NCI-H526 (cell line): ENCODE results near the gene MAD1L1.

Experiments
- DNase-seq, 2 experiments: peaks; one replicate each; lab custom pipeline; 2025; lab: John Stamatoyannopoulos, UW

Gene MAD1L1

DNA sequence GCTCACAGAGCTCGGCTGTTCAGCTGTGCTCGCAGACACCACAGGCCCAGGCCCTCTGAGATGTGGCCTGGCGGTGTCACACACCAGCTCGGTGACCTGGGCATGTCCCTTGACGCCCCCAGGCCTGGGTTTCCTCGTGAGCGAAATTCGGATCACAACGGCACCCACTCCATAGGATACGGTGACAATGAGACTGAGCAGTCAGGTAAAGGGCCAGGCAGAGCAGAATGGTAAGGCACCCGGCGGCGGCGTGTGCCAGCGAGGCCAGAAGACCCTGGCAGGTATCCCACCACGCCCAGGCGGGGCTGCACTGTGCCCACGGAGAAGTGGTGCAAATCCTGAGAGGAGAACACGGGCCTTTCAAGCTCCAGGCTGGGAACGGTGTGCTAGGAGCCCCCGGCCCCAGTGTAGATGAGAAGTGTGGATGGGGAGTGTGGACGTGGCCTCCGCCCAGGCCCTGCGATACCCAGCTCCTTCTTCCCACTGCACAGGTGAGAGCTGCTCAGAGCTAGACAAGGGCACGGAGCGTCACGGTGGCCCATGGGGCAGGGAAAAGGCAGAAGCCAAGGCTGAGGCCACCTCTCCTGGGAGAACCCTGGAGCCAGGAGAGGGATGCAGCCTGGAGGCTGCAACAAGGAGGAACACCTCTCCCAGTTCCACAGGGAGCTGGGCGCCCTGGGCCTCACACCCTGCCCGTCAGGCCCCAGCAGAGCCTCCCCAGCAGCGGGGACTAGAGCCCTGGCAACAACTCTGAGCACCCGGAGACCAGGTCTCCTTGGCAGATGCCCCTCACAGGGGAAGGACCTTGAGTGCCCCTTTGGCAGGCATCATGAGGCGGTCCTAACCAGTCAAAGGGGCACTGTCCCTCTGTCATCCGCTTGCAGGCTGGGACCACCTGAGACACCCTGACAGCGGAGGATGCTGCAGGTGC is 219.1 kb downstream of the MAD1L1 start:
- no peak for DNase-seq

DNA sequence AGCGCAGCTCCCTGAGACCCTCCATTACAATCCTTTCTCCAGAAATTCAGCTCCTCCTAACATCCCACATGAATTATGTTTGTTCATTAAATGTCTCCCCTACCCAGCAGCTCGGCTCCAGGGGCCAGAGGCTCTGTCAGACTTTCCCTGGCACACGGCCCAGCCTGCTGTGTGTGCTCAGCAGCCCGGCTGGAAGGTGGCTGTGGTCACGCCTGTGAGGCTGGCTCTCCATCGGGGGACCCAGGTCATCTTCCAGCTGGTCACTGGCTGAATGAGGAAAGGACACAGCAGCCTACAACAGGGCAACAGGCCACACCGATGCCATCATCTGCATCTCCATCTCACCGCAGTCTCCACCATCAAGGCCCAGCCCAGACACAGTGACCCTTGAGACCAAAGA is 219.8 kb downstream of the MAD1L1 start:
- DNase-seq, result no peak

DNA sequence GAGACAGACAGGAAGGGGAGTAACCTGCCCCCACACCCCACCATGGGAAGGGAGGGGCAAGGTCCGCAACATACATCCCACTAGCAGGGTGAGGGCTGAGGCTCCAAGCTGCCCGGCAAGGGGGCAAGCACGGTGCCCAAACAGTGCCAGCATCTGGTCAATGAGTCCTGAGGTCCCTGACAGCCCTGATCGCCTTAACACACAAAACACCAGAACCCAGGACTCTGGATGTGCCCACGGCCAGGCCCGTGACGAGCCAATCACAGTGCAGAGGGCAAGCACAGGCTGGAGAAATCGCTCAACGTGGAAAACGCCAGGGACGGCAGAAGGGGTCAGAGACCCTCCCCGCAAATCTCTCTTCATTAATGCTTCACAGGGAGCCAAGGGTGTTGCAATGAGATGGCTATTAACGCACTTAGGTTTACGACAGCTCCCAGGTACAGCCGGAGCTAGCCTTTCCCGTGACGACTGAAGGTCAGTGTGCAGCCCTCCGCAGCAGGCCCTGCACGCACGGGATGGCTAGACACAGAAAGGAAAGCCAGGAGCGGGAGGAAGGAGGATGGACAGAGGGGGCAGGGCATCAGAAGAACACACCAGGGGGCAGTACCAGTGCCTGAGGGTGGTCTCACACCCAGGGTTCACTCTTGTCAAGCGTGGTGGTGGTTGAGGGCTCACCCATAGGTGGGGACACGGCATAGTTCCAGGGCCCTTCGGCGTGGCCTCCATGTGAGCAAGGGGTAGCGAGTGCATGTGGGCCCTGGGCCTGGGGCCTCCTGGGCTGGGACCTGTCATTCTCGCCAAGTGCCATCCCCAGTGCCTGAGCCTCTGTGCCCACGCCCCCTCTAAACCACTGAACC is 220.5 kb downstream of the MAD1L1 start:
- no peak for DNase-seq

DNA sequence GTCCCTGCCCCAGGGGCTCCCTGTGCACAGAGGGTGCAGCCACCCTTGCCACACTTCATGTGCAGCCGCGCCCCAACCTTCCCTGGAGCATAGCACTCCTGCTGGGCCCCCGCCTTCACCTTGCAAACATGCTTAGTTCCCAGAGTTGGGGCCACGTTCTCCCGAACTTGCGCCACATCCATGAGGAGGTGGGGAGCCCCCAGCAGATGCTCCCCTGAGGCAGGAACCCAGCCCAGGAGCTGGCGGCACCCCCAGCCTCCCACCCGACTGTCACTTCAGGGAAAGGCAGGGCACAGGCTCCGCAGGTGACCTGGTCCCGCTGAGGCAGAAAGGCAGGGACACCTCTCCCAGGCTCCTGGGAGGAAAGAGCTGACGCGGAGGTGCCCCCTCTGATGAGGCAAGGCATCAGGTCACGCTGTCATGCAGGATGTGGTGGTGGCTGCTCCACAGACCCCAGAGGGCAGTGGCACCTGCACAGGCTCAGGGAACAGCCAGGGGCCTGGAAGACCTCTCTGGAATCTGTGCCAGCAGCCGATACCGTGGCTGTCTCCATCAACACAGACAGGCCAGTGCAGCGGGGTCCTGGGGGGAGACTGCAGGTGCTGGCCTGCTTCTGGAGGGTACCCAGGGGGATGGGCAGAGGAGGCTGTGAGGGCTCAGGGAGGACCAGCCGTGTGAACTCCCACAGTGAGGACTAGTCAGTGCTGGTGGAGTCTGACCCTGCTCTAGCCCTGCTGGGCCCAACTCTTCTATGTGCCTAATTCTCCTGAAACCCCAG is 221.3 kb downstream of the MAD1L1 start:
- no peak for DNase-seq

DNA sequence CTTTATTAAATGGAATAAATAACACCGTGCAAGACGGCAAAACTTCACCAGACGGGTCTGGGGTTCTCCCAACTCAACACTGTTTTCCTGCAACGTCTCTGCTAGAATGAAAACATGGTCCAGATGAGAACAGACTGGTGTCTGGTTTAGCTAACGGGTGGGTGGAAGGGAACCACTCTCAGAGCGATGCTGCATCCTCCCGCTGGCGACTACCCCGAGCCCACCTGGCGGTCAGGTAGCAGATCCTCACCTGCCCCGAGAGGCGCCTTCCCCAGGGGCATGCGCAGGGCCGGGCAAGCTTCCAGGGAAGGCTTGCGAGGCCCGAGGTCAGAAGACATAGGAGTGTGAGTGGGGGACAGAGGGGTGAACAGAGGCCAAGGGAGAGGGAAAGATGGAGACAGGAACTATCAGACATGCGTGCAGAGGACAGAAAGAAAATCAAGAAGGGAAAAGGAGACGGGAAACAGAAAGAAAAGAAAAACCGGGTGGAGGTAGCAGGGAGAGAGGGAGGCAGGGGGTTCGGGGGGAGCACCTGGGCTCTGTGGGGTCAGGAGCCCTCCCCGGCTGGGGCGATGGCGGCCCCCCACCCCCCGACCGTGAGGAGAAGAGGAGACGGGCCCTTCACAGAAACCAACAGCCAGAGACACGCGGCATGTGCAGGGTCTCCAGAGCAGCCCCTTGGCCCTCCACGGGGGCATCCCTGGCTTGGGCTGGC is 222.0 kb downstream of the MAD1L1 start:
- no peak for DNase-seq

DNA sequence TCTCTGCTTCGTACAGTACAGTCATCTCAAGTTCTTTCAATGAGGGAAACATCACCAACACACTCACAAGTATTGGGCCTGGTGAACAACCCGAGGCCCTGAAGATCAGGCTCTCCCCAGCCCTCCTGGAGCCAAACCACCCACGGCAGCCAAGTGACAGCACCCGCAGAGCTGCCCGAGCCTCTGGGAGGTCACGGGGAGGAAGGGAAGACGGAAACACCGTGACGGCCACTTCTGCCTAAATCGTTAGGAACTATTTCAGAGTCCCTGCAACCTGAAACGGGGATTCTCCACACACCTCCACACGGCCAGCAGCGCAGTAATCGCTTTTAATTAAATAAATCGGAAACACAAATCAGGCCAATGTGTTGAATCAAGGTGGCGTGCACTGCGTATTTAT is 222.6 kb downstream of the MAD1L1 start:
- no peak for DNase-seq

DNA sequence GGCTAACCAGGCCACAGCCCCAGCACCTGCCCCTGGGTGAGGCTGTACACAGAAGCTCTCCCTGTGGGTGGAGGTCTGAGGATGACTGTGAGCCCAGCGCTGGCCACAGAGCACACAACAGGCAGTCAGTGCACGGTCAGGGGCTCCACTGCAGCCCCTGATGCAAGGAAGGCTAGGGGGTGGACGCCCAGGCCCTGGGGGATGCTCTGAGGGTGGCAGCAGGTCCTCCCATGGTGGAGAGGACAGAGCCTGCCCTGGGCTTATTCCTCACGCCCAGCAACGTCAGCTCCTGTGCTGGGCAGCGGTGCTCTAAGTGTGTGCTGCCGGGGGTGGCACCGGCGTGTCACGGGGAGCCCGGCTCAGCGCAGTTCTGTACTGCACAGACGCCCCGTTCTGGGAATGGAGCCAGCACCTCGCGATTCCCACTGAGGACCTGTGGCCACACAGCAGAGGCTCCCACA is 223.2 kb downstream of the MAD1L1 start:
- no peak for DNase-seq

DNA sequence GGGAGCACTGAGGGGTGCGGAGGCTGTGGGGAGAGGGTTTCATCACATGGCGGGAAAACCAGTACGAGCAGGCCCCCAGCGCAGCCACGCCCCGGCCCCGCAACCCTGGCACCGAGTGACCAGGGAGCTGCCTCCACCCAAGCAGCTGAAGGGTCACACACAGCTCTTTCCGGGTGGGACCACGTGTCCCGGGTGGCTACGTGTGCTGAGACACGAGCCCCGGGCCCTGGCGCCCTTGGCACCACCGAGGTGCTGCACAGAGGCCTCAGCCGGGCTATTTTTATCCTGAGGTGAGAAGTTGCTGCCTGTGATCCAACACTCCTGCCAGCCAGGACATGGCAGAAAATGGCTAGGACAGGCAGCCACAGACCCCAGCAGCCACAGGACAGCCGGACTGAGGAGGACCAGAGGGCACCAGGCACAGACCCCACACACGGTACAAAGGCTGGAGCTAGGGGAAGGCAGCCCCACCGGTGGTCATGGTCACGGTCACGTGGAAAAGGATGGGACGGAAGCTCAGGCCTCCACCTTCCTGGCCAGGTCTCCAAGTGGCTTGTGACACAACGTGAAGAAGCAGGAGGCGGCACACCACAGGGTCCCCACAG is 223.7 kb downstream of the MAD1L1 start:
- DNase-seq, result no peak

DNA sequence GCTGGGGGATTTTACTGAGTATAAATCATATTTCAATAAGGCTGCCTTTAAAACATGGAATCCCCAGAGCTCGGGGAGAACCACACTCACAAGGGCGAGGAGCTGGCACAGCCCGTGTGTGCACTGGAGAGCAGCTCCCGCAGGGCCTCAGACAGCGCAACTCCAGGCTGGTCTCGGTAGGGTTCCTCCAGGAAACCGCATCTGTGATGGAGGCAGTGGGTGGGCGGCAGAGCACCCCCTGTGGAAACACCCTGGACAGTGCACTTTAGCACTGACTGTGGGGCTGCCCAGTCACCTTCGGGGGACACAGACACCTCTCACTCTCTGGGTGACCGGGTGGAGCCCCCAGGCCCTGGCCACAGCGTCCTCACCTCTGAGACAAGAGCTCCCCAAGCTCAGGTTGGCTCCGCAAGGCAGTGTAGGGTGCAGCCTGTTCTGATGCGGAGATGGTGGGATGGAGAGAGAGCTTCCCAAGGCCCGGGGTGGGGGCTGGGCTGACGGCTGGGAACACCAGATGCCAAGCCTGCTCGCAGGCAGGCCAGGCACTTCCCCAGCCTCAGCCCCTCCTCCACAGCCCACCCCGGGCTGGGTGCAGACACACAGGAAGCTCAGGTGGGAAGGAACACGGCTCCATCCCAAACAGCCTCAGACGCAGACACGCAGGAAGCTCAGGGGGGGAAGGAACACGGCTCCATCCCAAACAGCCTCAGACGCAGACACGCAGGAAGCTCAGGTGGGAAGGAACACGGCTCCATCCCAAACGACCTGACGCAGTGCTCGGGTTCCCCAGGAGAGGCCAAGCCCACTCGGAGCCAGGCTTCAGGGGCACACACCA is 224.4 kb downstream of the MAD1L1 start:
- no peak for DNase-seq

DNA sequence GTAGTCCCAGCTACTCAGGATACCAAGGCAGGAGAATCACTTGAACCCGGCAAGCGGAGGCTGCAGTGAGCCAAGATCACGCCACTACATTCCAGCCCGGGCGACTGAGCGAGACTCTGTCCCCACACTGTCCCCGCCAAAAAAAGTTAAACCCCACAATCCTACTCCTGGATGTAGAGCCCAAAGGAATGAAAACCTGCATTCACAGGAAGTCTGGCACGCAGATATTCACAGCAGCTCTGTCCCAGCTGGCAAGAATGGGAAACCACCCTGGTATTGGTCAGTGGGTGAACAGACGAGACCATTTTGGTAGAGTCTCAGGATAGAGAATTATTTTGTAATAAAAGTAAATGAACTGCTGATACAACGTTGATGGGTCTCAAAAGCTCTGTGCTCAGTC is 225.2 kb downstream of the MAD1L1 start:
- no peak for DNase-seq

DNA sequence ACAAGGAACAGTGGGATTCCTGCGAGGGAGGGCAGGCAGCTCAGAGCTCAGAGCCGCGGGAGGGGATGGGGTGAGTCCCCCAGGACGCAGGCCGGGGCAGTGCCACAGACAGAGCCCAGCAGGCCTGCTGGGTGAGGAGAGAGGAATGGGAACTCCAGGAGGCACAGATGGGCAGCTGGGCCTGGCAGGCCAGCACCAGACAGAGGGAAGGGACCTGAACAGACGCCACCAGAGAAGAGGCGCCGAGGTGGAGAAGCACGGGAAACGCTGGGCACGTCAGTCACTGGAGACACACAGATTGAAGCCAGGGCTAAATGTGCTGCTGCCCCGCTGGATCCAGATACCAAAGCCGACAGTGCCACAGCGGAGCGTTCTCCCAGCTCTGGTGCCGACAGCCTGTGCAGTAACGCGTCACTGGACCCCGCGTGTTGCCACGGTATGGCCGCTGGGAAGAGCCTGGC is 225.8 kb downstream of the MAD1L1 start:
- no peak for DNase-seq

DNA sequence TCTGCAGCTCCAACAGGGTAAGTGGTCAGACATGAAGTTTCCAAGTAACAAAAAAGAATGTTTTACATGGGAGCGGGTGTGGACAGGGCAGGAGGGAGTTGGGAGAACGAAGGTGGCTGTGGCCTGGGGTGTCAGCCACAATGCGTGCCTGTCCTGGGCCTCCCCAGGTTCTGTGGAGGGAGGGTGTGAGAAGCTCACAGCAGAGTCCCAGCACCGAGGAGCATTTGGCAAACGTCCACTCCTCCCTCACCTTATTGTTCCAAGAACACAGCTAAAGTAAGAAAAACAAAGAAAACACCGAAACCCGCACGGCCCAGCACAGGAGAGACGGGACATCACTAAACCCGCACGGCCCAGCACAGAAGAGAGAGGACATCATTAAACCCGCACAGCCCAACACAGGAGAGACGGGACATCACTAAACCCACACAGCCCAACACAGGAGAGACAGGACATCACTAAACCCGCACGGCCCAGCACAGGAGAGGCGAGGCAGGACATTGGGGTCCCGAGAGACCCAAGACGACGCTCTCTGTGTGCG is 226.4 kb downstream of the MAD1L1 start:
- no peak for DNase-seq

DNA sequence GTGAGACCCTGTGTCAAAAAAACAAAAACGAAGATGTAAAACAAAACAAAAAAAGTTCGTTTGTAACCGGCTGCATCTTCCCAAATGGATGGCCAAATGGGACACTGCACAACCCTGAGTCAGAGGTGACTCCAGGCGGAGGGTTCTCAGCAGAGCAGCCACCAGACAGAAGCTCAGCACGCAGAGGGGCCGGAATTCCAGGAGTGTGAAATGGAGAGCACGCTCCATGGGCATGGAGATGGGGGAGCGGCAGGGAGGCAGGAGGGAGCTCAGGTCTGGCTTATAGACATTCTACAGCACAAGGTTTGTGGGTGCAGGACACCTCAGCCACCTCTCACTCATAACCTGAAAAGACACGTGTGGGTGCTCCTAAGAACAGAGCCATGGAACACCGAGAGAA is 227.0 kb downstream of the MAD1L1 start:
- no peak for DNase-seq

DNA sequence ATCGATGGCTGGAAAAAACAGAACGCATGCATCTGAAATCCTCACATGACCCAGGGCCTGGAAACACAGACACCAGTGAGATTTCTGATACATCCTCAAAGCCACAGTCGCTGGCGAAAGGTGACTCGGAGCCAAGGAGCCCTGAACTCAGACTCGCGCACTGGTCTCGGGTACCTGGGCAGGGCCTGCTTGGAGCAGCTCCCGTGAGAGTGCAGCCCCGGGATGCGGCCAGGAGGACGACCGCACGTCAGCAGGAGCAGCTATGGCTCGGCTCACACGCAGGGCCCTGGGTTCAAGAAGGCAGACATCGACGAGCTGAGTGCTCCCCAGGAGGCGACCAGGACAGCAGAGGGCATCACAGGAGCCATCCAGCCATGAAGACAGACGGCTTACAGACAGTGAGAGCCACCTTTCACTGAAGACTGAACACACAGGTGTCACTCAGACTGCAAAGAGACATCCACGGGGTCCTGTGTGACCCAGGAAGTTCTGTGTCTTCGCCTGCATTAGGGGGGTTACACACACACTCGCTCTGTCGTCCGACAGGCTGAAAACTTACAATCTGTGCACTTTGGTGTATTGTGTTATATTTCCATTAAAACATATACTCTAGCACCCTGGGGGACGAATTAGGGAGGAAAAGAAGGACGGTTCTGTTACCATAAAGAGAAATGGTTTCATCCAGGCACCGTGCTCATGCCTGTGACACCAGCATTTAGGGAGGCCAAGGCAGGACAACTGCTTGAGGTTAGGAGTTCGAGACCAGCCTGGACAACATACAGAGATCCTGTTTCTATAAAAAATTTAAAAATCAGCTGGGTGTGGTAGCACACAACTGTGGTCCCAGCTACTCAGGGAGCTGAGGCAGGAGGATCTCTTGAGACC is 227.7 kb downstream of the MAD1L1 start:
- no peak for DNase-seq

DNA sequence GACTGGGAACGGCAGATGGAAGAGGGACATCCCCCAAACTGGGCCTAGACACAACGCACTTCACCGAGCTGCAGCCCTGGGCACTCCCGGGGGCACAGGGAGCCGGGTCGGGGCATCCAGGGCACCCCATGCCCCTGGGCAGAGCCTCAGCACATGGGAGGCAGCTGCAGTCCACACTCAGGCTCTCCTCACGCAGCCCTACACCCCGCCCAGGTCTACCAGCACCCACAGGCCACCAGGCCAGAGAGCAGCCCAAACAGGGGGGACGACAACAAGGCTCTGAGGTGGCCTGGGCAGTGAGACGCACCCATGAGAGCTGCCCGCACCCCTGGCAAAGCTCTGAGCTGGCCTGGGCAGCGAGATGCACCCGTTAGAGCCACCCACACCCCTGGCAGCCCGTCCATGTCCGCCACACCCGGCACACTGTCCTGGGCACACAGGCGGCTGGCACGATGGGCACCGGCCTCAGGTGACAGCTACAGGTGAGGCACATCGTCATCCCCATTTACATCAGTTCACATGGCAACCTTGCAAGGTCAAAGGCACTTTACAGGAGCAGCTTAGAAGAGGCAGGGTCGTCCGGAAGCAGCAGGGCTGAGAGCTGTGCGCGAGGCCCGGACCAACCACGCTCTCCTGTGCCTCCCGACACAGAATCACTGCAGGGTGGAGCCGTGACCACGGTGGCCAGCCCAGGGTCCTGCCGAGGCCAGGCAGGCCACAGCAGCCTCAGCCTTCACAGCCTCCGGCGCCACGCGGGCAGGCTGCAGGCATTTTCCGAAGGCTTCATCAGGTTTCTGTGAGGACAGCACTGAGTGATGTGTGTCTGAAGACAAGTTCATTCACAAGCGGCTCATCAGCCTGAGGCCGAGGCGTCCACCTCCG is 228.6 kb downstream of the MAD1L1 start:
- no peak for DNase-seq

DNA sequence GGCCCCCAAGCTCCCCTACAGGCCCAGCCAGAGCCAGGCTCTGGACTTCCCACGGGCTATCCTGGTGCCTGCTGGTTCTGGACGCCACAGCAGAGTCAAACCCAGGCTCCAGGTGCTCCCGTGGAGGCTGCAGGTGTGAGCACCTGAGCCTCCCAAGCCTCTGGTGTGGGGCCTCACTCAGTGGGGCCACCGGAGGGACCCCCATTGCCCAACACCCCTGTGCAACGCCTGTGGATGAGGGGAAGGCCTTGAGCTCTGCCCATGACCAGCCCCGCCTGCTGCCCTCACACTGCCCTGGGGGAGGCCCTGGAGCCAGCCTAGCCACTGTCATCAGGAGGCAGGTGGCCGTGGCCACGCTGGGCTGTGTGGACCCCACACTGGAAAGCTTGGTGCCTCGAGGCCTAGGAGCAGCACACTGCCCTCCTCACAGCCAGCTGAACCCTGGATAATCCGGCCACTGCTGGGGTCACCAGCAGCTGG is 229.3 kb downstream of the MAD1L1 start:
- no peak for DNase-seq
